ENCODE data around the gene GJB5. TPM values are rescaled to one million over a fixed set of nuclear protein-coding genes. Genes with fewer than 3 reads are reported as not detected.

Gene GJB5
- total and polyA plus RNA-seq, 2 donors from 2014 or later = not detected

GRCh38 chr1:34787461-34788420 lies 32.9 kb downstream of the GJB5 start:
- no peak for FAIRE-seq
- TF ChIP-seq CTCF (IDR thresholded peaks at IDR 0.05; ENCODE audit: borderline replicate concordance, extremely low read depth, insufficient read depth) = peak; percentile 9
- no peak overlapping the region for H3K27ac ChIP-seq (ENCODE audit: low read depth in 2 of 2, low read length in 2 of 2)

GRCh38 chr1:34790985-34791384 lies 36.1 kb downstream of the GJB5 start:
- no peak overlapping the region for H3K9ac ChIP-seq (ENCODE audit: low read length in 3 of 3)
- intact Hi-C loops (cut with DNase I) = loop anchor here (10.0 kb wide), 1 partner anchor 54 kb away; no protein-coding TSS in a partner anchor

More at GRCh38 chr1:34787461-34788420, 32.9 kb downstream of the GJB5 start:
- no peaks in the 10 kb centered on the region for H3K27me3 ChIP-seq (ENCODE audit: control insufficient read depth, insufficient read depth, low read length)
- no peaks in the 10 kb centered on the region for H3K36me3 ChIP-seq (ENCODE audit: control insufficient read depth in 2 of 3, insufficient read depth in 3 of 3, low read length in 3 of 3)
- peaks cover 0 to 12% (median 0%) of the 10 kb centered on the region in 3 donors for H3K4me1 ChIP-seq (ENCODE audit: control insufficient read depth in 2 of 3, insufficient read depth in 2 of 3, low read depth in 1 of 3, low read length in 3 of 3)
- no peak for DNase-seq
- H3K9me3 ChIP-seq (ENCODE audit: control insufficient read depth in 2 of 3, insufficient read depth in 1 of 3, low read length in 3 of 3) = no peaks in the 10 kb centered on the region
- no peak overlapping the region for H3K4me3 ChIP-seq (ENCODE audit: low read length in 3 of 3)
- no peak overlapping the region for H3K9ac ChIP-seq (ENCODE audit: low read length in 3 of 3)
- intact Hi-C loops (cut with DNase I) = no loop called here

GRCh38 chr1:34792424-34792823 lies 37.6 kb downstream of the GJB5 start:
- TF ChIP-seq CTCF (IDR thresholded peaks at IDR 0.05; ENCODE audit: borderline replicate concordance, extremely low read depth, insufficient read depth) = no peak
- H3K4me3 ChIP-seq (ENCODE audit: low read length in 3 of 3) = peak overlapping the region in 1 of 3 donors; percentile 21
- H3K36me3 ChIP-seq (ENCODE audit: control insufficient read depth in 2 of 3, insufficient read depth in 3 of 3, low read length in 3 of 3) = no peaks in the 10 kb centered on the region
- peaks cover 0 to 17% (median 0%) of the 10 kb centered on the region in 3 donors for H3K4me1 ChIP-seq (ENCODE audit: control insufficient read depth in 2 of 3, insufficient read depth in 2 of 3, low read depth in 1 of 3, low read length in 3 of 3)
- intact Hi-C loops (cut with DNase I) = loop anchor here (10.0 kb wide), 1 partner anchor 52 kb away; no protein-coding TSS in a partner anchor
- peak overlapping the region; percentile 47 to 54 for H3K27ac ChIP-seq (ENCODE audit: low read depth in 2 of 2, low read length in 2 of 2)
- H3K9ac ChIP-seq (ENCODE audit: low read length in 3 of 3) = no peak overlapping the region
- no peak for DNase-seq
- H3K27me3 ChIP-seq (ENCODE audit: control insufficient read depth, insufficient read depth, low read length) = no peaks in the 10 kb centered on the region
- no peak for FAIRE-seq
- no peaks in the 10 kb centered on the region for H3K9me3 ChIP-seq (ENCODE audit: control insufficient read depth in 2 of 3, insufficient read depth in 1 of 3, low read length in 3 of 3)

More at GRCh38 chr1:34790985-34791384, 36.1 kb downstream of the GJB5 start:
- Histone ChIP-seq H3K27me3 (ENCODE audit: control insufficient read depth, insufficient read depth, low read length) (no peaks in the 10 kb centered on the region), H3K36me3 (ENCODE audit: control insufficient read depth in 2 of 3, insufficient read depth in 3 of 3, low read length in 3 of 3) (no peaks in the 10 kb centered on the region), H3K4me3 (ENCODE audit: low read length in 3 of 3) (no peak overlapping the region), H3K4me1 (ENCODE audit: control insufficient read depth in 2 of 3, insufficient read depth in 2 of 3, low read depth in 1 of 3, low read length in 3 of 3) (peaks cover 0 to 15% (median 0%) of the 10 kb centered on the region in 3 donors), H3K27ac (ENCODE audit: low read depth in 2 of 2, low read length in 2 of 2) (peak overlapping the region; percentile 34 to 52), H3K9me3 (ENCODE audit: control insufficient read depth in 2 of 3, insufficient read depth in 1 of 3, low read length in 3 of 3) (no peaks in the 10 kb centered on the region)
- FAIRE-seq (no peak), DNase-seq (no peak)
- TF ChIP-seq CTCF (IDR thresholded peaks at IDR 0.05; ENCODE audit: borderline replicate concordance, extremely low read depth, insufficient read depth) = no peak

All from kidney (tissue), 14 donors.